B cell (primary cell): ENCODE data around the gene ALKBH5. TPM values are rescaled to one million over a fixed set of nuclear protein-coding genes. Genes with fewer than 3 reads are reported as not detected.

ENCODE experiments used
- ATAC-seq: fragments of 200-7000 bp; cut with Tn5 transposase; one replicate; pipeline ENCODE4 v1.10.0; 2021; ENCODE audit warnings: low read depth, mild to moderate bottlenecking, moderate number of reproducible peaks, moderate library complexity
- CTCF ChIA-PET: fragments of 350-600 bp; sonication (Branson Sonifier 250); formaldehyde crosslinking; loops from one replicate; lab custom pipeline; 2021; ENCODE audit warnings: antibody characterized with exemption, inconsistent platforms; lab: Charles Lee
- POLR2A ChIA-PET: fragments of 350-600 bp; sonication (Branson Sonifier 250); formaldehyde crosslinking; loops from one replicate; lab custom pipeline; 2021; ENCODE audit warnings: antibody characterized with exemption; lab: Charles Lee
- DNase-seq: peaks from one replicate; pipeline ENCODE4 v3.0.0; 2013
- H2AFZ ChIP-seq: 2 replicates; pipeline ENCODE4 v1.6.1; 2012; ENCODE audit warnings: mild to moderate bottlenecking, low read depth, low read length; ENCODE audit not compliant: insufficient read depth, poor library complexity, severe bottlenecking
- H3K27ac ChIP-seq, 2 donors: 1 replicate in 1 of 2; 2 replicates in 1 of 2; pipeline ENCODE4 v1.5.1; 2012 to 2013; ENCODE audit warnings: low read length in 2 of 2, mild to moderate bottlenecking in 2 of 2, moderate library complexity in 1 of 2
- H3K27me3 ChIP-seq, 4 experiments: fragments of 200-600 bp in 1 of 4; sonication (generic) in 1 of 4; replicated peaks in 1 of 4; 1 replicate in 2 of 4; 2 replicates in 2 of 4; pipeline versions ENCODE4 v1.6.1 to v1.7.0; 2013 to 2016; ENCODE audit warnings: low read length in 3 of 4, mild to moderate bottlenecking in 2 of 4, mixed read lengths in 1 of 4, moderate library complexity in 1 of 4; ENCODE audit not compliant: insufficient read depth in 4 of 4, control insufficient read depth in 3 of 4; ENCODE audit errors: control extremely low read depth in 1 of 4
- H3K36me3 ChIP-seq, 2 experiments: replicated peaks in 1 of 2; 1 replicate in 1 of 2; 2 replicates in 1 of 2; pipeline versions ENCODE4 v1.6.1 to v1.7.1; 2013; ENCODE audit warnings: low read length in 1 of 2; ENCODE audit not compliant: insufficient read depth in 2 of 2, control insufficient read depth in 1 of 2; ENCODE audit errors: control extremely low read depth in 1 of 2, extremely low read depth in 1 of 2
- H3K4me1 ChIP-seq, 2 donors: fragments of 200-600 bp in 1 of 2; sonication (generic) in 1 of 2; 1 replicate in 1 of 2; 2 replicates in 1 of 2; pipeline versions ENCODE4 v1.5.1 to v1.6.1; 2013 to 2017; ENCODE audit warnings: low read length in 2 of 2; ENCODE audit not compliant: control insufficient read depth in 2 of 2, insufficient read depth in 2 of 2
- H3K4me2 ChIP-seq: replicated peaks from 2 replicates; pipeline ENCODE3; 2012; ENCODE audit warnings: mild to moderate bottlenecking, low read depth, low read length; ENCODE audit not compliant: poor library complexity, severe bottlenecking
- H3K4me3 ChIP-seq, 5 experiments: fragments of 200-600 bp in 1 of 5; sonication (generic) in 1 of 5; 1 replicate in 3 of 5; 2 replicates in 2 of 5; pipeline versions ENCODE4 v1.5.1 to v1.7.0; 2011 to 2016; ENCODE audit warnings: low read length in 4 of 5, mild to moderate bottlenecking in 4 of 5, low read depth in 2 of 5, control low read depth in 1 of 5, moderate library complexity in 1 of 5; ENCODE audit not compliant: insufficient read depth in 1 of 5; ENCODE audit errors: control extremely low read depth in 1 of 5, extremely low read depth in 1 of 5
- H3K79me2 ChIP-seq: fragments of 200-600 bp; sonication (generic); one replicate; pipeline ENCODE4 v1.6.0; 2016; ENCODE audit warnings: low read length; ENCODE audit not compliant: control insufficient read depth, insufficient read depth
- H3K9ac ChIP-seq: fragments of 200-600 bp; sonication (generic); 2 replicates; pipeline ENCODE4 v1.6.1; 2017; ENCODE audit warnings: mild to moderate bottlenecking, low read length, moderate library complexity
- H3K9me3 ChIP-seq, 3 donors: one replicate each; pipeline versions ENCODE4 v1.6.1 to v1.7.1; 2013; ENCODE audit warnings: low read length in 2 of 3; ENCODE audit not compliant: control insufficient read depth in 2 of 3, insufficient read depth in 1 of 3; ENCODE audit errors: control extremely low read depth in 1 of 3
- H4K20me1 ChIP-seq: 2 replicates; pipeline ENCODE4 v1.6.0; 2012; ENCODE audit warnings: mild to moderate bottlenecking, low read length; ENCODE audit not compliant: insufficient read depth, control insufficient read depth, poor library complexity, severe bottlenecking
- H3K27ac Mint-ChIP-seq: one replicate; pipeline ENCODE4 v1.8.0; 2021; ENCODE audit warnings: mixed read lengths
- H3K27me3 Mint-ChIP-seq: one replicate; pipeline ENCODE4 v1.8.0; 2021; ENCODE audit warnings: mixed read lengths
- H3K4me1 Mint-ChIP-seq: one replicate; pipeline ENCODE4 v1.8.0; 2021; ENCODE audit warnings: mixed read lengths
- H3K4me3 Mint-ChIP-seq: one replicate; pipeline ENCODE4 v1.8.0; 2021; ENCODE audit warnings: mixed read lengths
- H3K9me3 Mint-ChIP-seq: one replicate; pipeline ENCODE4 v1.8.0; 2022; ENCODE audit warnings: mixed read lengths; ENCODE audit not compliant: insufficient read depth
- EZH2 ChIP-seq: IDR thresholded peaks from 2 replicates; pipeline ENCODE4 v1.6.1; 2012; ENCODE audit warnings: borderline replicate concordance, low read depth, mild to moderate bottlenecking, moderate library complexity, low read length; ENCODE audit not compliant: insufficient read depth, poor library complexity, severe bottlenecking
- WGBS: methylation state at CpG from one replicate; pipeline ENCODE4 v1.1.5; 2013; ENCODE audit warnings: missing lambda C conversion rate; ENCODE audit not compliant: insufficient coverage; 5-methylcytosine and 5-hydroxymethylcytosine counted together
- intact Hi-C: fragments of 100-400 bp; cut with micrococcal nuclease; formaldehyde crosslinking; loops from one replicate; pipeline ENCODE4 v1.10.0; 2022
- polyA plus RNA-seq: library from polyadenylated mRNA; depleted of rRNA; stranded (reverse); fragments of >200 nt; gene quantifications from 2 replicates; pipeline ENCODE4 v1.2.3, GENCODE V29; 2012
- total RNA-seq, 2 donors: library from RNA; stranded (reverse); fragments of 120-200 nt in 1 of 2; gene quantifications; 1 replicate in 1 of 2; 2 replicates in 1 of 2; pipeline versions ENCODE4 v1.2.3 to v1.2.4, GENCODE V29; 2013 to 2022
- TF ChIP-seq, protein P1 (sequence below): fragments of 200-600 bp; IDR thresholded peaks from one replicate; pipeline ENCODE4 v1.8.0; 2022; ENCODE audit warnings: antibody characterized with exemption, mild to moderate bottlenecking

ALKBH5 gene
- total and polyA plus RNA-seq, 2 donors (not counting 1 experiment from before 2014, with no cell fraction given): 63.3 to 104 TPM

DNA sequence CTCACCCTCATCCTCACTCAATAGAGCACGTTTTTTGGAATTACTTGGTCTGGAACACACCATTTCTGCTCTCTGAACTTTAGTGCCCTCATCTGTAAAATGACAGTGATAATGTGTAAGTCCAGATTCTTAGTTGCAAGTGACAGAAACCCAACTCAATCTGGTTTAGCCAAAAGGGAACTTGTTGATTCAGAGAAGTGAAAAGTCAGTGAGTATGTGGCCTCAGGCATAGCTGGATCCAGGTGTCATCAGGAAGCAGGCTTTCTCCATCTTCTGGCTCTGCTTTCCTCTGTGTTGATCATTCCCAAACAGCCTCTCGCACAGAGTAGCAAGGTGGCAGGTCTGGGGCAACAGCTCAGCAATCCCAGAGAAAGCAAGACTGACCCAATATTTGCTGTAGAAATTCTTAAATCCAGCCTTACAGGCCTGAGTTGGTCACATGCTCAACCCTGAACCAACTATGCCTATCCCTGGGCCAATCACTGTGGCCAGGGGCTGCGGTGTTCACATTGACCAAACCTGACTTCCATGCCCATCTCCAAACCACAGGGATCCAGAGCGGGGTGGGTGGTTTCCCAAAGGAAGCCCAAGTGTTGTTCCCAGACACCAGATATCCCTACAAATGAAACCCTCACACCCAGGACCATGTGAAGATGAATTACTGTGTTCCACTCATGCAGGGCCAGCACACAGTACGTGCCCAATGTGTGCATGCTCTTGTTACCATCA, 23.3 kb upstream of the ALKBH5 start:
- 98% methylated on average over 4 of the region's 5 CpGs for WGBS
- POLR2A ChIA-PET: no interaction called here
- peaks cover 15% of the 10 kb centered on the region for H3K4me1 Mint-ChIP-seq

More for the DNA sequence above, 23.3 kb upstream of the ALKBH5 start:
- no peaks in the 10 kb centered on the region for H3K27me3 Mint-ChIP-seq
- Histone ChIP-seq H3K27me3 (no peaks in the 10 kb centered on the region), H4K20me1 (no peaks in the 10 kb centered on the region), H3K79me2 (no peaks in the 10 kb centered on the region), H3K36me3 (no peaks in the 10 kb centered on the region), H3K27ac (no peak overlapping the region), H3K9me3 (peaks cover 0 to 3% (median 0%) of the 10 kb centered on the region in 3 donors), H3K4me1 (peaks cover 12 to 18% of the 10 kb centered on the region in 2 donors), H3K9ac (no peak overlapping the region), H3K4me2 (no peak overlapping the region), H2AFZ (no peak overlapping the region), H3K4me3 (no peak overlapping the region)
- H3K27ac Mint-ChIP-seq: no peak overlapping the region
- TF ChIP-seq EZH2: no peak
- TF ChIP-seq, protein P1, sequence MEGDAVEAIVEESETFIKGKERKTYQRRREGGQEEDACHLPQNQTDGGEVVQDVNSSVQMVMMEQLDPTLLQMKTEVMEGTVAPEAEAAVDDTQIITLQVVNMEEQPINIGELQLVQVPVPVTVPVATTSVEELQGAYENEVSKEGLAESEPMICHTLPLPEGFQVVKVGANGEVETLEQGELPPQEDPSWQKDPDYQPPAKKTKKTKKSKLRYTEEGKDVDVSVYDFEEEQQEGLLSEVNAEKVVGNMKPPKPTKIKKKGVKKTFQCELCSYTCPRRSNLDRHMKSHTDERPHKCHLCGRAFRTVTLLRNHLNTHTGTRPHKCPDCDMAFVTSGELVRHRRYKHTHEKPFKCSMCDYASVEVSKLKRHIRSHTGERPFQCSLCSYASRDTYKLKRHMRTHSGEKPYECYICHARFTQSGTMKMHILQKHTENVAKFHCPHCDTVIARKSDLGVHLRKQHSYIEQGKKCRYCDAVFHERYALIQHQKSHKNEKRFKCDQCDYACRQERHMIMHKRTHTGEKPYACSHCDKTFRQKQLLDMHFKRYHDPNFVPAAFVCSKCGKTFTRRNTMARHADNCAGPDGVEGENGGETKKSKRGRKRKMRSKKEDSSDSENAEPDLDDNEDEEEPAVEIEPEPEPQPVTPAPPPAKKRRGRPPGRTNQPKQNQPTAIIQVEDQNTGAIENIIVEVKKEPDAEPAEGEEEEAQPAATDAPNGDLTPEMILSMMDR: no peak
- no peaks in the 10 kb centered on the region for H3K9me3 Mint-ChIP-seq
- no peak for DNase-seq
- no peak for ATAC-seq
- intact Hi-C loops: no loop called here
- peak overlapping the region; percentile 38 for H3K4me3 Mint-ChIP-seq
- CTCF ChIA-PET: interaction anchor here (0.5 to 1.1 kb wide), 2 partner anchors 18 to 23 kb away, joined by 3 read pairs; no protein-coding TSS in a partner anchor
